DOHH2 (cell line): ENCODE data around the gene CDK18.

Experiments used
- EZH2phosphoT487 ChIP-seq: fragments of 200-600 bp; sonication (generic); IDR thresholded peaks from 2 replicates; pipeline ENCODE4 v1.6.1; 2017; ENCODE audit warnings: borderline replicate concordance, mild to moderate bottlenecking, antibody characterized with exemption, low read length, moderate library complexity, mixed read lengths
- TF ChIP-seq, protein P1 (sequence below): fragments of 200-600 bp; sonication (generic); IDR thresholded peaks from one replicate; pipeline ENCODE4 v1.5.1; 2014; ENCODE audit warnings: antibody characterized with exemption, mild to moderate bottlenecking, low read depth, low read length; ENCODE audit not compliant: poor library complexity, severe bottlenecking

DNA sequence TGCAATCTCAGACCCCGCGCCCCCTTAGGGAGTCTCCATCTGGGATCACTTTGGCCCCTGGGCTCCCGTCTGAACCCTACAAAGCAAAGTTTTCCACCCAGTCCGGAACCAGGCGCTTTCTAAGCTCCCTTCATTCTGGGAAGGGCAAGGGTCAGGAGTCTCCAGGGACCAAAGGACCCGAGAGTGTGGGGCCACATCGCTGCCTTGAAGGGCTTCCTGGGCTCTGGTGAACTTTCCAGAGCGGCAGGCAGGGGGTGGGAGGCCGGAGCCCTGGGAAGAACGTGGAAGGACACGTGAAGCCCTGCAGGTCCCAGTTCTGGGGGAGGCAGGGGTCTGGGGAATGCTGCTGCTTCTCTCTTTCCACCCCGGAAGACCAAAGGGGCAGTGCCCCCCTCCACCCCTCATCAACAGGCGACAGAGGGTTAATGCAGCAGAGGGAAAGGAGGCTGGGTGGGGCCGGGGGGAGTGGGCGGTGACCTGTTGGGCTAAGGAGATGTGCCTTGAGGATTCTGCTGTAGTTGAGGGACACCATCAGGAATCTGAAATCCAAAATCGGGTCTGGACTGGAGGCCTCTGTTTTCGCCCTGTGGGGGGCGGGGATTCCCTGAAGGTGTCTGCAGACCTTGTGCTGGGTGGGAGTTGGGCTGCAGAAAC lies 734 bp downstream of the CDK18 start:
- TF ChIP-seq, protein P1, sequence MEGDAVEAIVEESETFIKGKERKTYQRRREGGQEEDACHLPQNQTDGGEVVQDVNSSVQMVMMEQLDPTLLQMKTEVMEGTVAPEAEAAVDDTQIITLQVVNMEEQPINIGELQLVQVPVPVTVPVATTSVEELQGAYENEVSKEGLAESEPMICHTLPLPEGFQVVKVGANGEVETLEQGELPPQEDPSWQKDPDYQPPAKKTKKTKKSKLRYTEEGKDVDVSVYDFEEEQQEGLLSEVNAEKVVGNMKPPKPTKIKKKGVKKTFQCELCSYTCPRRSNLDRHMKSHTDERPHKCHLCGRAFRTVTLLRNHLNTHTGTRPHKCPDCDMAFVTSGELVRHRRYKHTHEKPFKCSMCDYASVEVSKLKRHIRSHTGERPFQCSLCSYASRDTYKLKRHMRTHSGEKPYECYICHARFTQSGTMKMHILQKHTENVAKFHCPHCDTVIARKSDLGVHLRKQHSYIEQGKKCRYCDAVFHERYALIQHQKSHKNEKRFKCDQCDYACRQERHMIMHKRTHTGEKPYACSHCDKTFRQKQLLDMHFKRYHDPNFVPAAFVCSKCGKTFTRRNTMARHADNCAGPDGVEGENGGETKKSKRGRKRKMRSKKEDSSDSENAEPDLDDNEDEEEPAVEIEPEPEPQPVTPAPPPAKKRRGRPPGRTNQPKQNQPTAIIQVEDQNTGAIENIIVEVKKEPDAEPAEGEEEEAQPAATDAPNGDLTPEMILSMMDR, result no peak
- TF ChIP-seq EZH2phosphoT487, result no peak
